B cell (primary cell): ENCODE data around the gene UBD.

Source experiments
- CTCF ChIP-seq: fragments of 200-600 bp; IDR thresholded peaks from one replicate; pipeline ENCODE4 v1.8.0; 2022; ENCODE audit warnings: antibody characterized with exemption, mild to moderate bottlenecking
- EZH2 ChIP-seq: IDR thresholded peaks from 2 replicates; pipeline ENCODE4 v1.6.1; 2012; ENCODE audit warnings: borderline replicate concordance, low read depth, mild to moderate bottlenecking, moderate library complexity, low read length; ENCODE audit not compliant: insufficient read depth, poor library complexity, severe bottlenecking

GRCh38 chr6:29529956-29530355 lies 29.6 kb downstream of the UBD start:
- TF ChIP-seq CTCF (no peak), EZH2 (no peak)
